DND-41 (cell line): ENCODE results near the gene TPK1.

ENCODE experiments used
- ATAC-seq: fragments of 200-7000 bp; cut with Tn5 transposase; 3 replicates; pipeline ENCODE4 v1.9.1; 2021; ENCODE audit warnings: low read depth; ENCODE audit not compliant: insufficient read depth
- DNase-seq: peaks from one replicate; pipeline ENCODE4 v3.0.0-alpha.2; 2020
- H2AFZ ChIP-seq: 2 replicates; pipeline ENCODE4 v1.6.0; 2012; ENCODE audit warnings: low read depth, low read length
- H3K27ac ChIP-seq: 2 replicates; pipeline ENCODE4 v1.5.1; 2012; ENCODE audit warnings: low read length, inconsistent platforms
- H3K27me3 ChIP-seq: fragments of 200-600 bp; sonication (generic); 2 replicates; pipeline ENCODE4 v1.6.0; 2012; ENCODE audit warnings: low read length, mild to moderate bottlenecking, inconsistent platforms; ENCODE audit not compliant: insufficient read depth, poor library complexity
- H3K36me3 ChIP-seq: 2 replicates; pipeline ENCODE4 v1.5.1; 2012; ENCODE audit warnings: low read length, inconsistent platforms; ENCODE audit not compliant: insufficient read depth
- H3K4me1 ChIP-seq: 2 replicates; pipeline ENCODE4 v1.5.1; 2012; ENCODE audit warnings: mild to moderate bottlenecking, low read length; ENCODE audit not compliant: insufficient read depth
- H3K4me2 ChIP-seq: 2 replicates; pipeline ENCODE4 v1.6.0; 2012; ENCODE audit warnings: mild to moderate bottlenecking, moderate library complexity, low read length, inconsistent platforms; ENCODE audit not compliant: insufficient read depth
- H3K4me3 ChIP-seq, 2 experiments: fragments of 200-600 bp in 1 of 2; shearing (Covaris generic) in 1 of 2; 2 replicates each; pipeline ENCODE4 v1.5.1; 2012 to 2016; ENCODE audit warnings: inconsistent platforms in 2 of 2, low read length in 2 of 2, mild to moderate bottlenecking in 2 of 2, low read depth in 1 of 2, moderate library complexity in 1 of 2
- H3K79me2 ChIP-seq: 2 replicates; pipeline ENCODE4 v1.6.0; 2012; ENCODE audit warnings: low read length, inconsistent platforms; ENCODE audit not compliant: insufficient read depth
- H3K9ac ChIP-seq: 2 replicates; pipeline ENCODE4 v1.6.0; 2012; ENCODE audit warnings: low read depth, mild to moderate bottlenecking, inconsistent platforms, low read length, moderate library complexity
- H3K9me3 ChIP-seq: 2 replicates; pipeline ENCODE4 v1.5.1; 2012; ENCODE audit warnings: low read length, moderate library complexity, mild to moderate bottlenecking, inconsistent platforms; ENCODE audit not compliant: insufficient read depth, severe bottlenecking
- H4K20me1 ChIP-seq: 2 replicates; pipeline ENCODE4 v1.6.0; 2012; ENCODE audit warnings: low read length; ENCODE audit not compliant: insufficient read depth
- CTCF ChIP-seq: IDR thresholded peaks from 2 replicates; pipeline ENCODE4 v1.5.1; 2012; ENCODE audit warnings: borderline replicate concordance, low read length, moderate library complexity, mild to moderate bottlenecking; ENCODE audit not compliant: poor library complexity, severe bottlenecking; ENCODE audit errors: extremely low read depth
- EZH2 ChIP-seq: IDR thresholded peaks from 3 replicates; pipeline ENCODE4 v1.6.1; 2012; ENCODE audit warnings: borderline replicate concordance, low read depth, mild to moderate bottlenecking, moderate library complexity, low read length, inconsistent platforms; ENCODE audit not compliant: severe bottlenecking

TPK1 gene

GRCh38 chr7:144628176-144628575 is 207.7 kb downstream of the TPK1 start:
- no peak for TF ChIP-seq CTCF
- no peak for TF ChIP-seq EZH2
- Histone ChIP-seq H3K4me1 (no peaks in the 10 kb centered on the region), H3K4me3 (no peak overlapping the region), H3K36me3 (no peaks in the 10 kb centered on the region), H2AFZ (no peak overlapping the region), H3K9me3 (peaks cover 3% of the 10 kb centered on the region), H3K27me3 (no peaks in the 10 kb centered on the region), H3K4me2 (no peak overlapping the region), H4K20me1 (no peaks in the 10 kb centered on the region), H3K79me2 (no peaks in the 10 kb centered on the region), H3K9ac (no peak overlapping the region), H3K27ac (no peak overlapping the region)
- DNase-seq (no peak), ATAC-seq (no peak)

GRCh38 chr7:144622745-144623144 is 213.1 kb downstream of the TPK1 start:
- H3K9me3 ChIP-seq = no peaks in the 10 kb centered on the region
- H3K27ac ChIP-seq = no peak overlapping the region
- H3K9ac ChIP-seq = no peak overlapping the region
- DNase-seq = no peak
- no peaks in the 10 kb centered on the region for H3K79me2 ChIP-seq
- no peaks in the 10 kb centered on the region for H3K36me3 ChIP-seq
- H2AFZ ChIP-seq = no peak overlapping the region
- H3K4me1 ChIP-seq = no peaks in the 10 kb centered on the region
- no peak overlapping the region for H3K4me3 ChIP-seq
- H4K20me1 ChIP-seq = no peaks in the 10 kb centered on the region
- H3K4me2 ChIP-seq = no peak overlapping the region
- no peaks in the 10 kb centered on the region for H3K27me3 ChIP-seq
- TF ChIP-seq EZH2 (no peak), CTCF (no peak)
- no peak for ATAC-seq

GRCh38 chr7:144606261-144606660 is 229.6 kb downstream of the TPK1 start:
- Histone ChIP-seq H3K79me2 (no peaks in the 10 kb centered on the region), H3K27ac (no peak overlapping the region), H3K36me3 (no peaks in the 10 kb centered on the region), H3K4me2 (no peak overlapping the region), H3K4me3 (no peak overlapping the region), H2AFZ (no peak overlapping the region), H3K4me1 (no peaks in the 10 kb centered on the region), H4K20me1 (no peaks in the 10 kb centered on the region), H3K27me3 (no peaks in the 10 kb centered on the region), H3K9ac (no peak overlapping the region), H3K9me3 (no peaks in the 10 kb centered on the region)
- DNase-seq (no peak), ATAC-seq (no peak)
- no peak for TF ChIP-seq CTCF
- TF ChIP-seq EZH2 = no peak

GRCh38 chr7:144596953-144597352 is 238.9 kb downstream of the TPK1 start:
- Histone ChIP-seq H3K79me2 (no peaks in the 10 kb centered on the region), H2AFZ (no peak overlapping the region), H3K9me3 (peaks cover 4% of the 10 kb centered on the region), H4K20me1 (no peaks in the 10 kb centered on the region), H3K36me3 (no peaks in the 10 kb centered on the region), H3K9ac (no peak overlapping the region), H3K4me1 (no peaks in the 10 kb centered on the region), H3K27ac (no peak overlapping the region), H3K27me3 (no peaks in the 10 kb centered on the region), H3K4me2 (no peak overlapping the region), H3K4me3 (no peak overlapping the region)
- no peak for DNase-seq
- no peak for ATAC-seq
- TF ChIP-seq CTCF (no peak), EZH2 (no peak)
